ENCODE results near the gene HFE. TPM values are rescaled to one million over a fixed set of nuclear protein-coding genes. Genes with fewer than 3 reads are reported as not detected.

The HFE gene
- total RNA-seq, 4 donors from 2014 or later = 1.2 to 8.4 (median 6.2) TPM

DNA sequence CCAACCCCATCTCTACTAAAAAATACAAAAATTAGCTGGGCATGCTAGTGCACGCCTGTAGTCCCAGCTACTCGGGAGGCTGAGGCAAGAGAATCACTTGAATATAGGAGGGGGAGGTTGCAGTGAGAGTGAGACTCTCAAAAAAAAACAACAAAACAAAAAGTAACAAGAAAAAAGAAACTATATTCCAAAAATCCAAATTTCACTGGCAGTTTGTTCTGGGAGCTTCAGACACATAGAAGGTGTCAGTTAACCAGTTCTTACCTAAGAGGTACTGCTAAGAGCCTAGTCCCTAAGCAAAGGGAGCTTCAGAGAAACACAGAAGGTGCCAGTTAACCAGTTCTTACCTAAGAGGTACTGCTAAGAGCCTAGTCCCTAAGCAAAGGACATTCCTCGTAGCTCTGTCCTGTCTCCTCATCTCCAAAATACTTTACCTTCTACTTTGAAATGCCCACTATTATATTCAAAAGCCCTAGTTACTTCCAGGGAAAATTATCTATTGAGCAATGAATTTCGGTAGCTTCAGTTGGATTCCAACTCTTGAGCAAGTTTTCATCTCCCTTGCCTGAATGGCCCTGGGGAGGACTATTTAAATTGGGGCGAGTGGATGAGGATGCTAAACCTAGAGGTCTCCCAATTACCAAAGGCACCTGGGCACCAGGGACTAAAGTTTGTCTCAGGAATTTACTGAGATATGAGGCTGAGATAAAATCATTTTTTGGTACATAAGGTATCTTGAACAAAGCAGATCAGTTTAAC, 41.0 kb downstream of the HFE start:
- intact Hi-C loops (cut with DNase I; ENCODE audit: low total_unique reads) = loop anchor here (10.0 kb wide), 1 partner anchor 67 kb away; a partner anchor contains a TSS
- no peak overlapping the region for H3K4me3 ChIP-seq
- H3K27me3 ChIP-seq = no peaks in the 10 kb centered on the region
- no peaks in the 10 kb centered on the region for H3K9me3 ChIP-seq
- no peaks in the 10 kb centered on the region for H3K36me3 ChIP-seq
- H3K27ac ChIP-seq = no peak overlapping the region
- TF ChIP-seq, protein P1, sequence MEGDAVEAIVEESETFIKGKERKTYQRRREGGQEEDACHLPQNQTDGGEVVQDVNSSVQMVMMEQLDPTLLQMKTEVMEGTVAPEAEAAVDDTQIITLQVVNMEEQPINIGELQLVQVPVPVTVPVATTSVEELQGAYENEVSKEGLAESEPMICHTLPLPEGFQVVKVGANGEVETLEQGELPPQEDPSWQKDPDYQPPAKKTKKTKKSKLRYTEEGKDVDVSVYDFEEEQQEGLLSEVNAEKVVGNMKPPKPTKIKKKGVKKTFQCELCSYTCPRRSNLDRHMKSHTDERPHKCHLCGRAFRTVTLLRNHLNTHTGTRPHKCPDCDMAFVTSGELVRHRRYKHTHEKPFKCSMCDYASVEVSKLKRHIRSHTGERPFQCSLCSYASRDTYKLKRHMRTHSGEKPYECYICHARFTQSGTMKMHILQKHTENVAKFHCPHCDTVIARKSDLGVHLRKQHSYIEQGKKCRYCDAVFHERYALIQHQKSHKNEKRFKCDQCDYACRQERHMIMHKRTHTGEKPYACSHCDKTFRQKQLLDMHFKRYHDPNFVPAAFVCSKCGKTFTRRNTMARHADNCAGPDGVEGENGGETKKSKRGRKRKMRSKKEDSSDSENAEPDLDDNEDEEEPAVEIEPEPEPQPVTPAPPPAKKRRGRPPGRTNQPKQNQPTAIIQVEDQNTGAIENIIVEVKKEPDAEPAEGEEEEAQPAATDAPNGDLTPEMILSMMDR (IDR thresholded peaks at IDR 0.05) = no peak
- TF ChIP-seq POLR2A (IDR thresholded peaks at IDR 0.05) = no peak
- H3K4me1 ChIP-seq = no peaks in the 10 kb centered on the region
- no peak for DNase-seq

GRCh38 chr6:26129656-26130055, 42.4 kb downstream of the HFE start:
- Histone ChIP-seq H3K27ac (no peak overlapping the region), H3K36me3 (no peaks in the 10 kb centered on the region), H3K4me3 (no peak overlapping the region), H3K27me3 (no peaks in the 10 kb centered on the region), H3K4me1 (no peaks in the 10 kb centered on the region), H3K9me3 (no peaks in the 10 kb centered on the region)
- intact Hi-C loops (cut with DNase I; ENCODE audit: low total_unique reads) = loop anchor here (10.0 kb wide), 1 partner anchor 65 kb away; a partner anchor contains a TSS
- TF ChIP-seq POLR2A (IDR thresholded peaks at IDR 0.05) = no peak
- TF ChIP-seq, protein P1 (IDR thresholded peaks at IDR 0.05) = no peak
- no peak for DNase-seq

- Histone ChIP-seq H3K27me3 (no peaks in the 10 kb centered on the region), H3K27ac (no peak overlapping the region), H3K4me3 (no peak overlapping the region), H3K36me3 (no peaks in the 10 kb centered on the region), H3K4me1 (no peaks in the 10 kb centered on the region), H3K9me3 (no peaks in the 10 kb centered on the region)
- intact Hi-C loops (cut with DNase I; ENCODE audit: low total_unique reads) = no loop called here
- TF ChIP-seq POLR2A (IDR thresholded peaks at IDR 0.05) = no peak
- TF ChIP-seq, protein P1 (IDR thresholded peaks at IDR 0.05) = no peak
- no peak for DNase-seq
Measured at GRCh38 chr6:26130581-26131249, 43.5 kb downstream of the HFE start.

GRCh38 chr6:26131618-26132017, 44.4 kb downstream of the HFE start:
- intact Hi-C loops (cut with DNase I; ENCODE audit: low total_unique reads) = no loop called here
- no peaks in the 10 kb centered on the region for H3K9me3 ChIP-seq
- H3K36me3 ChIP-seq = no peaks in the 10 kb centered on the region
- H3K27me3 ChIP-seq = no peaks in the 10 kb centered on the region
- H3K27ac ChIP-seq = no peak overlapping the region
- TF ChIP-seq POLR2A (IDR thresholded peaks at IDR 0.05) = no peak
- TF ChIP-seq, protein P1 (IDR thresholded peaks at IDR 0.05) = no peak
- no peak for DNase-seq
- no peaks in the 10 kb centered on the region for H3K4me1 ChIP-seq
- H3K4me3 ChIP-seq = no peak overlapping the region

- Histone ChIP-seq H3K27me3 (no peaks in the 10 kb centered on the region), H3K4me1 (no peaks in the 10 kb centered on the region), H3K27ac (no peak overlapping the region), H3K9me3 (no peaks in the 10 kb centered on the region), H3K36me3 (no peaks in the 10 kb centered on the region), H3K4me3 (no peak overlapping the region)
- no peak for DNase-seq
- intact Hi-C loops (cut with DNase I; ENCODE audit: low total_unique reads) = no loop called here
- no peak for TF ChIP-seq POLR2A (IDR thresholded peaks at IDR 0.05)
- TF ChIP-seq, protein P1 (IDR thresholded peaks at IDR 0.05) = no peak
Measured at GRCh38 chr6:26133730-26134129, 46.5 kb downstream of the HFE start.
